Neural progenitor cell (in vitro differentiated cells): ENCODE data around the gene ANXA6. TPM values are rescaled to one million over a fixed set of nuclear protein-coding genes. Genes with fewer than 3 reads are reported as not detected.

Experiments
- DNase-seq: peaks from one replicate; pipeline ENCODE4 v3.0.0-alpha.2; 2016; ENCODE audit warnings: low spot score
- H2AFZ ChIP-seq: fragments of 200-600 bp; sonication (generic); replicated peaks from 2 replicates; pipeline ENCODE4 v1.6.1; 2016; ENCODE audit warnings: antibody characterized with exemption
- H3F3A ChIP-seq: fragments of 200-600 bp; sonication (generic); 2 replicates; pipeline ENCODE4 v1.6.1; 2016; ENCODE audit warnings: antibody characterized with exemption, low read depth
- H3K27ac ChIP-seq: fragments of 200-600 bp; sonication (generic); 2 replicates; pipeline ENCODE4 v1.5.1; 2016; ENCODE audit warnings: mild to moderate bottlenecking
- H3K27me3 ChIP-seq: fragments of 200-600 bp; sonication (generic); 2 replicates; pipeline ENCODE4 v1.6.1; 2016; ENCODE audit warnings: mild to moderate bottlenecking, moderate library complexity
- H3K36me3 ChIP-seq: fragments of 200-600 bp; sonication (generic); 2 replicates; pipeline ENCODE4 v1.5.1; 2016
- H3K4me1 ChIP-seq: fragments of 200-600 bp; sonication (generic); 2 replicates; pipeline ENCODE4 v1.6.1; 2016; ENCODE audit warnings: mixed run types
- H3K4me2 ChIP-seq: fragments of 200-600 bp; sonication (generic); 2 replicates; pipeline ENCODE4 v1.6.1; 2016
- H3K4me3 ChIP-seq: fragments of 200-600 bp; sonication (generic); 2 replicates; pipeline ENCODE4 v1.5.1; 2016
- H3K79me2 ChIP-seq: fragments of 200-600 bp; sonication (generic); 2 replicates; pipeline ENCODE4 v1.6.1; 2016; ENCODE audit warnings: low read depth
- H3K9ac ChIP-seq: fragments of 200-600 bp; sonication (generic); 2 replicates; pipeline ENCODE4 v1.6.1; 2016
- H3K9me3 ChIP-seq: fragments of 200-600 bp; sonication (generic); 2 replicates; pipeline ENCODE4 v1.5.1; 2016; ENCODE audit warnings: low read depth
- H4K20me1 ChIP-seq: fragments of 200-600 bp; sonication (generic); 2 replicates; pipeline ENCODE4 v1.6.1; 2016; ENCODE audit warnings: low read depth
- H3K27ac Mint-ChIP-seq: 3 replicates; pipeline ENCODE4 v1.8.0; 2021; ENCODE audit warnings: mixed read lengths
- H3K27me3 Mint-ChIP-seq: 2 replicates; pipeline ENCODE4 v1.8.0; 2022; ENCODE audit warnings: low read depth, mild to moderate bottlenecking, inconsistent platforms, moderate library complexity, mixed read lengths; ENCODE audit not compliant: insufficient read depth
- H3K36me3 Mint-ChIP-seq: 3 replicates; pipeline ENCODE4 v1.8.0; 2021; ENCODE audit warnings: mixed read lengths
- H3K4me1 Mint-ChIP-seq: 3 replicates; pipeline ENCODE4 v1.8.0; 2021; ENCODE audit warnings: mixed read lengths
- H3K4me3 Mint-ChIP-seq: 3 replicates; pipeline ENCODE4 v1.8.0; 2021; ENCODE audit warnings: mild to moderate bottlenecking, moderate library complexity, mixed read lengths
- H3K9me3 Mint-ChIP-seq: 3 replicates; pipeline ENCODE4 v1.8.0; 2020; ENCODE audit warnings: mixed read lengths
- EZH2 ChIP-seq: fragments of 200-600 bp; sonication (generic); IDR thresholded peaks from 2 replicates; pipeline ENCODE4 v1.6.1; 2017; ENCODE audit warnings: antibody characterized with exemption, mild to moderate bottlenecking, moderate library complexity
- EZH2phosphoT487 ChIP-seq: fragments of 200-600 bp; sonication (generic); IDR thresholded peaks from 2 replicates; pipeline ENCODE4 v1.6.1; 2017; ENCODE audit warnings: antibody characterized with exemption
- total RNA-seq: library from RNA; depleted of rRNA; stranded (reverse); fragments of >200 nt; gene quantifications from 2 replicates; pipeline ENCODE4 v1.2.3, GENCODE V29; 2015; ENCODE audit warnings: low replicate concordance
- TF ChIP-seq, protein P1 (sequence below): fragments of 200-600 bp; sonication (generic); IDR thresholded peaks from 2 replicates; pipeline ENCODE4 v1.5.1; 2017; ENCODE audit warnings: antibody characterized with exemption, mild to moderate bottlenecking

ANXA6 gene
- total RNA-seq, 1 donor from 2014 or later: 97.6 TPM

DNA sequence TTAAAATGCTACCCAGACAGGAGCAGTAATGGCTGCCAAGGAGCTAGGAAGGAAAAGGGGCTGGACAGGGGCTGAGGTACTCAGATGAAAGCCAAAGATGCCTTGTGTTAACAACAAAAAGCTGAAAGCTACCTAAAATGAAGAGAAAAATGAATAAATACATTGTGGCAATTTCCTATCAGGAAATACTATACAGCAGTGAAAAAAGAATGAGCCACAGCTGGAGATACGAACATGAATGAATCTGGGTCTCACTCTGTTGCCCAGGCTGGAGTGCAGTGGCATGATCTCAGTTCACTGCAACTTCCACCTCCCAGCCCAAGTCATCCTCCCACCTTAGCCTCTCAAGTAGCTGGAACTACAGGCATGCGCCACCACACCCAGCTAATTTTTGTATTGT lies 83.0 kb downstream of the ANXA6 start:
- H3K9me3 ChIP-seq: no peaks in the 10 kb centered on the region
- H3K27me3 ChIP-seq: no peaks in the 10 kb centered on the region
- no peak overlapping the region for H2AFZ ChIP-seq
- H3K4me3 ChIP-seq: no peak overlapping the region
- no peaks in the 10 kb centered on the region for H3K4me1 ChIP-seq
- no peaks in the 10 kb centered on the region for H3K9me3 Mint-ChIP-seq
- H3K4me1 Mint-ChIP-seq: peaks cover 5% of the 10 kb centered on the region
- H3K27ac ChIP-seq: no peak overlapping the region
- H3K36me3 ChIP-seq: no peaks in the 10 kb centered on the region
- peaks cover 26% of the 10 kb centered on the region for H3K79me2 ChIP-seq
- H3F3A ChIP-seq: no peaks in the 10 kb centered on the region
- peaks cover 24% of the 10 kb centered on the region for H4K20me1 ChIP-seq
- H3K27me3 Mint-ChIP-seq: peaks cover 4% of the 10 kb centered on the region
- no peak overlapping the region for H3K9ac ChIP-seq
- H3K27ac Mint-ChIP-seq: no peak overlapping the region
- no peak overlapping the region for H3K4me2 ChIP-seq
- no peak for DNase-seq
- H3K36me3 Mint-ChIP-seq: peaks cover 8% of the 10 kb centered on the region
- TF ChIP-seq, protein P1, sequence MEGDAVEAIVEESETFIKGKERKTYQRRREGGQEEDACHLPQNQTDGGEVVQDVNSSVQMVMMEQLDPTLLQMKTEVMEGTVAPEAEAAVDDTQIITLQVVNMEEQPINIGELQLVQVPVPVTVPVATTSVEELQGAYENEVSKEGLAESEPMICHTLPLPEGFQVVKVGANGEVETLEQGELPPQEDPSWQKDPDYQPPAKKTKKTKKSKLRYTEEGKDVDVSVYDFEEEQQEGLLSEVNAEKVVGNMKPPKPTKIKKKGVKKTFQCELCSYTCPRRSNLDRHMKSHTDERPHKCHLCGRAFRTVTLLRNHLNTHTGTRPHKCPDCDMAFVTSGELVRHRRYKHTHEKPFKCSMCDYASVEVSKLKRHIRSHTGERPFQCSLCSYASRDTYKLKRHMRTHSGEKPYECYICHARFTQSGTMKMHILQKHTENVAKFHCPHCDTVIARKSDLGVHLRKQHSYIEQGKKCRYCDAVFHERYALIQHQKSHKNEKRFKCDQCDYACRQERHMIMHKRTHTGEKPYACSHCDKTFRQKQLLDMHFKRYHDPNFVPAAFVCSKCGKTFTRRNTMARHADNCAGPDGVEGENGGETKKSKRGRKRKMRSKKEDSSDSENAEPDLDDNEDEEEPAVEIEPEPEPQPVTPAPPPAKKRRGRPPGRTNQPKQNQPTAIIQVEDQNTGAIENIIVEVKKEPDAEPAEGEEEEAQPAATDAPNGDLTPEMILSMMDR: no peak
- TF ChIP-seq EZH2 (no peak), EZH2phosphoT487 (no peak)
- no peak overlapping the region for H3K4me3 Mint-ChIP-seq

DNA sequence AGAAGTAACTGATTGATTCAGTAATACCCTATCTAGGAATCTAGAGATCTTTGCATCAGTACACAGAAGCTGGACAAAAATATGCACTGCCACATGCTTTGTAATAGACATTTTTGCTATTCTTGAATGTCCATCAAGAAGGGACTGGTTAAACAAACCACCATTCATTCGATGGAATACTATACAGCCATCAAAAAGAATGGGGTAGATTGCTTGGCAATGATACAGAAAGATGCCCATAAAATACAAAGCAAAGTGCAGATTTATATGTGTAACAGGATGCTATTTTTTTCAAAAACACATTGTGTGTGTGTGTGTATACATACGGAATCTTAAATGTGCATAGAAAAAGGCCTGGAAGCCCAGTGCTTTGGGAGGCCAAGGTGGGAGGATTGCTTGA lies 84.3 kb downstream of the ANXA6 start:
- DNase-seq: no peak
- TF ChIP-seq, protein P1: no peak
- TF ChIP-seq EZH2: no peak
- TF ChIP-seq EZH2phosphoT487: no peak
- H3K4me3 ChIP-seq: no peak overlapping the region
- H3F3A ChIP-seq: no peaks in the 10 kb centered on the region
- no peaks in the 10 kb centered on the region for H3K27me3 ChIP-seq
- Mint-ChIP-seq H3K27ac (no peak overlapping the region), H3K27me3 (peaks cover 4% of the 10 kb centered on the region), H3K36me3 (peaks cover 5% of the 10 kb centered on the region), H3K4me3 (no peak overlapping the region), H3K4me1 (peaks cover 2% of the 10 kb centered on the region), H3K9me3 (no peaks in the 10 kb centered on the region)
- H3K9ac ChIP-seq: no peak overlapping the region
- no peak overlapping the region for H3K4me2 ChIP-seq
- no peaks in the 10 kb centered on the region for H3K4me1 ChIP-seq
- H2AFZ ChIP-seq: no peak overlapping the region
- no peaks in the 10 kb centered on the region for H3K9me3 ChIP-seq
- peaks cover 14% of the 10 kb centered on the region for H3K79me2 ChIP-seq
- H3K36me3 ChIP-seq: no peaks in the 10 kb centered on the region
- H3K27ac ChIP-seq: no peak overlapping the region
- H4K20me1 ChIP-seq: peaks cover 37% of the 10 kb centered on the region

DNA sequence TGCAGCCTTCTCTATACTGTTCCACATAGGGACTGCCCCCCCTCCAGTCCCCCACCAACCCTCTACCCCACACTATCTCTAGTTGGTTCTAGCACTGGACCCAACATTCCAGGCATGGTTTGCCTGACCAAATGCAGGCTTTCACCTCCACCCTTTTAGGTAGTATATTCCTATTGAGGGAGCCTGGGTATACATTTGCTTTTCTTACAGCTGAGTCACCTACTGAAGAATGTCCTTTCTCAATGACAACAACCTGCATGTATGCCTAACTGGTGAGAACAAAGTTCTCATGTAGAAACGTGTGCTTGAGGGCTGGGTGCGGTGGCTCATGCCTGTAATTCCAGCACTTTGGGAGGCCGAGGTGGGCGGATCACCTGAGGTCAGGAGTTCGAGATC lies 85.0 kb downstream of the ANXA6 start:
- H3K4me1 ChIP-seq: no peaks in the 10 kb centered on the region
- H3K79me2 ChIP-seq: peaks cover 12% of the 10 kb centered on the region
- no peaks in the 10 kb centered on the region for H3K27me3 ChIP-seq
- TF ChIP-seq EZH2phosphoT487 (no peak), EZH2 (no peak)
- TF ChIP-seq, protein P1: no peak
- Mint-ChIP-seq H3K4me3 (no peak overlapping the region), H3K9me3 (peaks cover 2% of the 10 kb centered on the region), H3K36me3 (peaks cover 2% of the 10 kb centered on the region), H3K27me3 (peaks cover under 1% of the 10 kb centered on the region), H3K4me1 (peaks cover 3% of the 10 kb centered on the region), H3K27ac (no peak overlapping the region)
- H3K4me3 ChIP-seq: no peak overlapping the region
- no peaks in the 10 kb centered on the region for H3K36me3 ChIP-seq
- no peak overlapping the region for H3K27ac ChIP-seq
- H3F3A ChIP-seq: no peaks in the 10 kb centered on the region
- H2AFZ ChIP-seq: no peak overlapping the region
- peaks cover 42% of the 10 kb centered on the region for H4K20me1 ChIP-seq
- H3K4me2 ChIP-seq: no peak overlapping the region
- no peaks in the 10 kb centered on the region for H3K9me3 ChIP-seq
- no peak for DNase-seq
- H3K9ac ChIP-seq: no peak overlapping the region
